Glutamatergic neuron (in vitro differentiated cells): ENCODE measurements around the gene OBSL1. TPM values are rescaled to one million over a fixed set of nuclear protein-coding genes. Genes with fewer than 3 reads are reported as not detected.

Source experiments
- DNase-seq: peaks from one replicate; pipeline ENCODE4 v3.0.0; 2022
- H3K27ac Mint-ChIP-seq: one replicate; pipeline ENCODE4 v1.8.0; 2020; ENCODE audit warnings: mild to moderate bottlenecking, mixed read lengths, inconsistent platforms; ENCODE audit not compliant: unreplicated experiment
- H3K27me3 Mint-ChIP-seq: one replicate; pipeline ENCODE4 v1.8.0; 2020; ENCODE audit warnings: mild to moderate bottlenecking, moderate library complexity, mixed read lengths, inconsistent platforms; ENCODE audit not compliant: unreplicated experiment
- H3K36me3 Mint-ChIP-seq: one replicate; pipeline ENCODE4 v1.8.0; 2020; ENCODE audit warnings: mild to moderate bottlenecking, mixed read lengths, inconsistent platforms; ENCODE audit not compliant: unreplicated experiment
- H3K4me1 Mint-ChIP-seq: one replicate; pipeline ENCODE4 v1.8.0; 2020; ENCODE audit warnings: mild to moderate bottlenecking, low read depth, mixed read lengths, inconsistent platforms; ENCODE audit not compliant: unreplicated experiment
- H3K4me3 Mint-ChIP-seq: one replicate; pipeline ENCODE4 v1.8.0; 2020; ENCODE audit warnings: mild to moderate bottlenecking, mixed read lengths, inconsistent platforms; ENCODE audit not compliant: unreplicated experiment
- H3K9me3 Mint-ChIP-seq: one replicate; pipeline ENCODE4 v1.8.0; 2020; ENCODE audit warnings: mild to moderate bottlenecking, moderate library complexity, mixed read lengths, inconsistent platforms; ENCODE audit not compliant: unreplicated experiment
- total RNA-seq: library from RNA; stranded (reverse); fragmentation: NEBNext Ultra II Directional; extraction: Animal tissue kit (Norgen Biotek cat#: 25700); gene quantifications from one replicate; pipeline ENCODE4 v1.2.1, GENCODE V29; 2021; ENCODE audit not compliant: unreplicated experiment
- TF ChIP-seq, protein P1 (sequence below): fragments of 200-600 bp; sonication (generic); IDR thresholded peaks from one replicate; pipeline ENCODE4 v1.5.0; 2021; ENCODE audit not compliant: partially characterized antibody, unreplicated experiment

Gene OBSL1
- total RNA-seq, 1 donor from 2014 or later = 47.9 TPM

DNA sequence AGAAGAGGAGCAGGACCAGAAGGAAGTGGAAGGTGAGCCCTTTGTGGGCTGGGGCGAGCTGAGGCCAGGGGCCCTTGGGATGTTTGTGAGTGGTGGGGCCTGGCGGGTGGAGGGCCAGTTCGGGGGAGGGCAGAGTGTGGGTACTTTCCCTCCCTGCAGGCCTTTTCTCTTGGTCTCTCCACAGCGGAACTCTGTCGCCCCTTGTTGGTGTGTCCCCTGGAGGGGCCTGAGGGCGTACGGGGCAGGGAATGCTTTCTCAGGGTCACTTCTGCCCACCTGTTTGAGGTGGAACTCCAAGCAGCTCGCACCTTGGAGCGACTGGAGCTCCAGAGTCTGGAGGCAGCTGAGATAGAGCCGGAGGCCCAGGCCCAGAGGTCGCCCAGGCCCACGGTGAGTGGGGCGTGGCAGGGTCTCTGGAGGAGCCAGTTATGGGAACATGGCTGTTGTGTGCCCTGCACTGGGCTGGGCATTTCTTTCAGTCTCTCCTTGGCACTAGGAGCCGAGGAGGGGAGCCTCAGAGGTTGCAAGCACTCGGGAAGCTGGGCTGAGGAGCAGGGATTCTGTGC is 37.1 kb upstream of the OBSL1 start:
- H3K36me3 Mint-ChIP-seq = peaks cover 5% of the 10 kb centered on the region
- peaks cover 9% of the 10 kb centered on the region for H3K27me3 Mint-ChIP-seq
- no peak overlapping the region for H3K4me3 Mint-ChIP-seq
- TF ChIP-seq, protein P1, sequence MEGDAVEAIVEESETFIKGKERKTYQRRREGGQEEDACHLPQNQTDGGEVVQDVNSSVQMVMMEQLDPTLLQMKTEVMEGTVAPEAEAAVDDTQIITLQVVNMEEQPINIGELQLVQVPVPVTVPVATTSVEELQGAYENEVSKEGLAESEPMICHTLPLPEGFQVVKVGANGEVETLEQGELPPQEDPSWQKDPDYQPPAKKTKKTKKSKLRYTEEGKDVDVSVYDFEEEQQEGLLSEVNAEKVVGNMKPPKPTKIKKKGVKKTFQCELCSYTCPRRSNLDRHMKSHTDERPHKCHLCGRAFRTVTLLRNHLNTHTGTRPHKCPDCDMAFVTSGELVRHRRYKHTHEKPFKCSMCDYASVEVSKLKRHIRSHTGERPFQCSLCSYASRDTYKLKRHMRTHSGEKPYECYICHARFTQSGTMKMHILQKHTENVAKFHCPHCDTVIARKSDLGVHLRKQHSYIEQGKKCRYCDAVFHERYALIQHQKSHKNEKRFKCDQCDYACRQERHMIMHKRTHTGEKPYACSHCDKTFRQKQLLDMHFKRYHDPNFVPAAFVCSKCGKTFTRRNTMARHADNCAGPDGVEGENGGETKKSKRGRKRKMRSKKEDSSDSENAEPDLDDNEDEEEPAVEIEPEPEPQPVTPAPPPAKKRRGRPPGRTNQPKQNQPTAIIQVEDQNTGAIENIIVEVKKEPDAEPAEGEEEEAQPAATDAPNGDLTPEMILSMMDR = no peak
- H3K4me1 Mint-ChIP-seq = peaks cover 7% of the 10 kb centered on the region
- no peak overlapping the region for H3K27ac Mint-ChIP-seq
- no peak for DNase-seq
- H3K9me3 Mint-ChIP-seq = peaks cover 7% of the 10 kb centered on the region

DNA sequence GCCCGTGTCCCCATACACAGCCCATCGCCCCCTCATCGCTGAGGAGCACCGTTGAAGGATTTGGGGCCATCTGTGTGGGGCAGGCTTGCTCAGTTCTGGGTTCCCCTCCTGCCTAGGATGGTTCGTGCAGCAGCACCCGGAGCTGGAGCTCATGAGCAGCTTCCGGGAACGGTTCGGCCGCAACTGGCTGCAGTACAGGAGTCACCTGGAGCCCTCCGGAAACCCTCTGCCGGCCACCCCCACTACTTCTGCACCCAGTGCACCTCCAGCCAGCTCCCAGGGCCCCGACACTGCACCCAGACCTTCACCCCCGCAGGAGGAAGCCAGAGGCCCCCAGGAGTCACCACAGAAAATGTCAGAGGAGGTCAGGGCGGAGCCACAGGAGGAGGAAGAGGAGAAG is 36.6 kb upstream of the OBSL1 start:
- no peak overlapping the region for H3K4me3 Mint-ChIP-seq

DNA sequence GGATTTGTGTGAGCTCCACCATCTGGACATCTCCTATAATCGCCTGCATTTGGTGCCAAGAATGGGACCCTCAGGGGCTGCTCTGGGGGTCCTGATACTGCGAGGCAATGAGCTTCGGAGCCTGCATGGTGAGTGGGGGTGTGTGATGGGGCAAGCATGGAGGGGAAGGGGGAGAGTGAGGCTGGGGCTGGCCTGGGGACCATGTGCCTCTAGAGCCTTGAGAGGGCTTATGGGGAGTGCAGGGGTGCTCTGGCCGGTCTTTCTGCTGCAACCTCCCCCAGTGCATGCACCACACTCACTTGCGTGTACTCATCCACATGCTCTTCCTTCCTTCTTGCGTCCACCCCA is 34.2 kb upstream of the OBSL1 start:
- Mint-ChIP-seq H3K27me3 (peaks cover 9% of the 10 kb centered on the region), H3K27ac (no peak overlapping the region), H3K4me1 (peaks cover 7% of the 10 kb centered on the region), H3K36me3 (peaks cover 5% of the 10 kb centered on the region), H3K9me3 (peaks cover 7% of the 10 kb centered on the region), H3K4me3 (no peak overlapping the region)
- TF ChIP-seq, protein P1 = no peak
- DNase-seq = no peak

More for the DNA sequence above, 36.6 kb upstream of the OBSL1 start:
- TF ChIP-seq, protein P1 = no peak
- H3K27ac Mint-ChIP-seq = no peak overlapping the region
- peaks cover 5% of the 10 kb centered on the region for H3K36me3 Mint-ChIP-seq
- peaks cover 7% of the 10 kb centered on the region for H3K9me3 Mint-ChIP-seq
- peaks cover 7% of the 10 kb centered on the region for H3K4me1 Mint-ChIP-seq
- peaks cover 9% of the 10 kb centered on the region for H3K27me3 Mint-ChIP-seq
- no peak for DNase-seq

DNA sequence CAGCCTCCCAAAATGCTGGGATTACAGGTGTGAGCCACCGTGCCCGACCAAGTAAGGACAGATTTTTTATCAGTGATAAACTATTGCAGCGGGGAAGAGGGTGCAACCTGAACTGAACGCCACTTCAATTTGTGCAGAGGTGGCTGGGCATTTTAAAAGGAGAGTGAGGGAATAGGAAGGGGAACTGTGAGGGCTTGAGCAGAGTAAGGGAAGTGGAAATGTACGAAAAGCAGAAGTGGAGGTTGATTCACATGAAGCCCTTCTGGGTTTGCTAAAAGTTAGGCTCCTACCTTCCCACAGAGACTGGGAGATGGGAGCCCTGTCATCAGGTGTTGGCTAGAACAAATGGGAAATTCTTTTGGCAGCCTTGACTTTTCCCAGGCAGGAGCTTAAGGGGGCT is 32.4 kb upstream of the OBSL1 start:
- no peak for DNase-seq
- TF ChIP-seq, protein P1 = no peak
- peaks cover 3% of the 10 kb centered on the region for H3K9me3 Mint-ChIP-seq

DNA sequence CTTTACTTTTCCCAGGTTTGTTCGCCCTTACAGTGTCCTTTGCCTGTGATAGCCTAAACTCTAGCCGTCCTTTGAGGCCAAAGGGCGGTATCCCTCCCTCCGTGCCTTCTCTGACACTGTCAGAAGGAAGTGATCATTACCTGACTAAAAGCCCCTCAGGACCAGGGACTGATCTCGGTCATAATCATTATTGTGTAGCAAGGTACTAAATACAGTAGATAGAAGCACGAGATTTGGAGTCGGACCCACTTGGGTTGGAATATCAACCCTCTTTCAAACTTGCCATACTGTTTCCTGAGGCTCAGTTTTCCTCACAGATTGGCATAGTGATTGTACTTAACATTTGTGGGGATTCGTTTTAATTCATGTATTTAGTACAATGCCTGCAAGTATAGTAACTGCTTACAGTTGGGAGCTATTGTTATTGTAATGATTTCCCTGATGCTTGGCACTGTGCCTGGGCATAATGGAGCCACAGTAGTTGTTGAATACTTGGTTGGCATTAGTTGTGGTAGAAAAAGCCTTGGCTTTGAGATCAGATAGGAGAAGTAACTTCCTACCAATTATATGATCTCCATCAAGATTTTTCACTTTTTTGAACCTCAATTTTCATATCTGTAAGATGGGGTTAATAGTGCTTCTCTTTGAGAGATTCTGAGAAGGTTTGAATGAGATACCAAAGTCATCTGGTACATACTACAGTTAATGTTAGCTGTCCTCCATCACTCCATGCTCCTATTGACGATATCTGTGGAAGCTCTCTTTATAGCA is 27.2 kb upstream of the OBSL1 start:
- no peak for DNase-seq
- peak overlapping the region; percentile 83 for H3K27ac Mint-ChIP-seq
- H3K36me3 Mint-ChIP-seq = no peaks in the 10 kb centered on the region
- TF ChIP-seq, protein P1 = no peak
- peak overlapping the region; percentile 97 for H3K4me3 Mint-ChIP-seq
- H3K27me3 Mint-ChIP-seq = no peaks in the 10 kb centered on the region
- peaks cover 2% of the 10 kb centered on the region for H3K4me1 Mint-ChIP-seq
- no peaks in the 10 kb centered on the region for H3K9me3 Mint-ChIP-seq

More for the DNA sequence above, 32.4 kb upstream of the OBSL1 start:
- Mint-ChIP-seq H3K36me3 (peaks cover 5% of the 10 kb centered on the region), H3K4me1 (no peaks in the 10 kb centered on the region), H3K4me3 (no peak overlapping the region), H3K27ac (no peak overlapping the region), H3K27me3 (peaks cover 7% of the 10 kb centered on the region)
